Neural cell (in vitro differentiated cells): Measurements from ENCODE around the gene STAT5B.
"Not testable (repeated sequence)": the region's sequence is repeated elsewhere in the genome, so short reads cannot be mapped to it uniquely, and the experiment has no call there.

Source experiments
- CTCF ChIP-seq: fragments of 450-650 bp; IDR thresholded peaks from 2 replicates; pipeline ENCODE4 v1.5.1; 2014; ENCODE audit warnings: antibody characterized with exemption, mild to moderate bottlenecking, moderate library complexity; ENCODE audit not compliant: poor library complexity, severe bottlenecking
- POLR2AphosphoS5 ChIP-seq: IDR thresholded peaks from 2 replicates; pipeline ENCODE4 v1.6.1; 2012

GRCh38 chr17:42245183-42245582 lies 31.0 kb downstream of the STAT5B start:
- not testable (repeated sequence) for TF ChIP-seq CTCF, POLR2AphosphoS5
